ENCODE data around the gene CHRM5.

DNA sequence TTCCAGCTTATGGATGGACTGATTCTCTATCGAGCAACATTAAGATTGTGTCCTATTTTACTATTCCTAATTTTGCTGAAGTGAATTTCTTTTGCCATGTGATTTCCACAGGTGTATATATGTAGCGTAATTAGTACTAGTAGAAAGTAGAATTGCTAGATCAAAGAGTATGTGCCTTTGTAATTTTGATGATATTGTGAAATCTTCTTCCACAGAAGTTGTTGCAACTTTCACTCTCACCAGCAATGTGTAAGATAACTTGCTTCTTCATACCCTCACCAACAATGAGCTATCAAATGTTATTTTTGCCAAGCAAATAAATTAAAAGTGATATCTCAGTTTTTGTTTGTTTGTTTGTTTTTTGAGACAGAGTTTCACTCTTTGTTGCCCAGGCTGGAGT lies 139.0 kb downstream of the CHRM5 start:
- TF ChIP-seq, protein P1, sequence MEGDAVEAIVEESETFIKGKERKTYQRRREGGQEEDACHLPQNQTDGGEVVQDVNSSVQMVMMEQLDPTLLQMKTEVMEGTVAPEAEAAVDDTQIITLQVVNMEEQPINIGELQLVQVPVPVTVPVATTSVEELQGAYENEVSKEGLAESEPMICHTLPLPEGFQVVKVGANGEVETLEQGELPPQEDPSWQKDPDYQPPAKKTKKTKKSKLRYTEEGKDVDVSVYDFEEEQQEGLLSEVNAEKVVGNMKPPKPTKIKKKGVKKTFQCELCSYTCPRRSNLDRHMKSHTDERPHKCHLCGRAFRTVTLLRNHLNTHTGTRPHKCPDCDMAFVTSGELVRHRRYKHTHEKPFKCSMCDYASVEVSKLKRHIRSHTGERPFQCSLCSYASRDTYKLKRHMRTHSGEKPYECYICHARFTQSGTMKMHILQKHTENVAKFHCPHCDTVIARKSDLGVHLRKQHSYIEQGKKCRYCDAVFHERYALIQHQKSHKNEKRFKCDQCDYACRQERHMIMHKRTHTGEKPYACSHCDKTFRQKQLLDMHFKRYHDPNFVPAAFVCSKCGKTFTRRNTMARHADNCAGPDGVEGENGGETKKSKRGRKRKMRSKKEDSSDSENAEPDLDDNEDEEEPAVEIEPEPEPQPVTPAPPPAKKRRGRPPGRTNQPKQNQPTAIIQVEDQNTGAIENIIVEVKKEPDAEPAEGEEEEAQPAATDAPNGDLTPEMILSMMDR (IDR thresholded peaks at IDR 0.05) = no peak
- TF ChIP-seq EZH2 (IDR thresholded peaks at IDR 0.05; ENCODE audit: borderline replicate concordance, insufficient read depth, low read depth, low read length, poor library complexity, severe bottlenecking) = no peak

Measured in B cell (primary cell).